ENCODE measurements around the gene HNRNPL.

DNA sequence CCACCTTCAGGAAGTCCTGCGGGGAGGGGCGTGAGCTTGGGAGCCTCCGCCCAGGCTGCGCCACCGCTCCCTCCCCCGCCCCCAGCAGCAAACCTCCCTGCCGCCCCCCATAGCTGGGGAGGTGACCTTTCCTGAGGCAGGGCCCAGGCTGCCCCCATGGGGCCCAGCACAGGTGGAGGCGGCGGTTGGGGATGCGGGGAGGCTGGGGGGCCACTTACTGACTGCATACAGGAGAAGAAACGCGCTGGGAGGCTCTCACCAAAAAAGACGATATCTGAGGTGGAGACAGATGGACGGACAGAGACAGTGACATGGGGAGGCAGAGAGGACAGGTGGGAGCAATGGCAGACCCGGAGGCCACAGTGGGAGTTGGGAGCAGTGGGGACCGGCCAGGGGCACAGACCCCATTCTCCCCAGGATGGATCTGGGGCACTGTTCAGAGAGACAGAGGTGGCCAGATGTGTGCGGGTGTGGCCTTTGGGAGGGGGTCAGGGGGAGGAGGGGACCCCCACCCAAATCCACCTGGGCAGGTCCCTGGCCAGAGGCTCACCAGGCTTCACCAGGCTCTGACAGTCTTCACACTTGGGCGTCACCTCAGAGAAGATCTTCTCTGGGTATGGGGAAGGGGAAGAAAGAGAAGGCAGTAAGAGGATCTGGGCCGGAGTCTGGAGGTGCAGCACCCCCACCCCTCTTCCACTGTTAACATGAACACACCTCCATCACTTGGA lies 31.3 kb upstream of the HNRNPL start:
- TF ChIP-seq, protein P1, sequence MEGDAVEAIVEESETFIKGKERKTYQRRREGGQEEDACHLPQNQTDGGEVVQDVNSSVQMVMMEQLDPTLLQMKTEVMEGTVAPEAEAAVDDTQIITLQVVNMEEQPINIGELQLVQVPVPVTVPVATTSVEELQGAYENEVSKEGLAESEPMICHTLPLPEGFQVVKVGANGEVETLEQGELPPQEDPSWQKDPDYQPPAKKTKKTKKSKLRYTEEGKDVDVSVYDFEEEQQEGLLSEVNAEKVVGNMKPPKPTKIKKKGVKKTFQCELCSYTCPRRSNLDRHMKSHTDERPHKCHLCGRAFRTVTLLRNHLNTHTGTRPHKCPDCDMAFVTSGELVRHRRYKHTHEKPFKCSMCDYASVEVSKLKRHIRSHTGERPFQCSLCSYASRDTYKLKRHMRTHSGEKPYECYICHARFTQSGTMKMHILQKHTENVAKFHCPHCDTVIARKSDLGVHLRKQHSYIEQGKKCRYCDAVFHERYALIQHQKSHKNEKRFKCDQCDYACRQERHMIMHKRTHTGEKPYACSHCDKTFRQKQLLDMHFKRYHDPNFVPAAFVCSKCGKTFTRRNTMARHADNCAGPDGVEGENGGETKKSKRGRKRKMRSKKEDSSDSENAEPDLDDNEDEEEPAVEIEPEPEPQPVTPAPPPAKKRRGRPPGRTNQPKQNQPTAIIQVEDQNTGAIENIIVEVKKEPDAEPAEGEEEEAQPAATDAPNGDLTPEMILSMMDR (conservative IDR thresholded peaks at IDR 0.05 in 1 of 2, IDR thresholded peaks at IDR 0.05 in 1 of 2; ENCODE audit: extremely low read depth in 1 of 2, insufficient read depth in 1 of 2, low read depth in 1 of 2, low read length in 2 of 2): no peak
- no peak for TF ChIP-seq EZH2 (IDR thresholded peaks at IDR 0.05; ENCODE audit: borderline replicate concordance, low read length)

Measured in mammary epithelial cell (primary cell).